ENCODE results near the gene RGS11. TPM values are rescaled to one million over a fixed set of nuclear protein-coding genes. Genes with fewer than 3 reads are reported as not detected.
"Not testable (repeated sequence)": the region's sequence is repeated elsewhere in the genome, so short reads cannot be mapped to it uniquely, and the experiment has no call there.

The RGS11 gene
- total RNA-seq, 1 donor from 2014 or later: 21.4 TPM

GRCh38 chr16:264440-264951, 11.2 kb downstream of the RGS11 start:
- no peak for DNase-seq (ENCODE audit: low spot score)

- DNase-seq (ENCODE audit: low spot score): no peak
Measured at GRCh38 chr16:263944-264343, 11.8 kb downstream of the RGS11 start.

- DNase-seq (ENCODE audit: low spot score): no peak
Measured at GRCh38 chr16:263182-263774, 12.5 kb downstream of the RGS11 start.

- no peak for DNase-seq (ENCODE audit: low spot score)
Measured at GRCh38 chr16:262121-262745, 13.5 kb downstream of the RGS11 start.

GRCh38 chr16:261031-261691, 14.6 kb downstream of the RGS11 start:
- DNase-seq (ENCODE audit: low spot score): no peak

- no peak for DNase-seq (ENCODE audit: low spot score)
Measured at GRCh38 chr16:260326-260725, 15.4 kb downstream of the RGS11 start.

GRCh38 chr16:259814-260253, 15.9 kb downstream of the RGS11 start:
- DNase-seq (ENCODE audit: low spot score): no peak

GRCh38 chr16:259226-259625, 16.5 kb downstream of the RGS11 start:
- DNase-seq (ENCODE audit: low spot score): no peak

GRCh38 chr16:258091-258490, 17.7 kb downstream of the RGS11 start:
- DNase-seq (ENCODE audit: low spot score): not testable (repeated sequence)

GRCh38 chr16:255183-255582, 20.6 kb downstream of the RGS11 start:
- no peak for DNase-seq (ENCODE audit: low spot score)

- no peak for DNase-seq (ENCODE audit: low spot score)
Measured at GRCh38 chr16:254461-254860, 21.3 kb downstream of the RGS11 start.

GRCh38 chr16:253833-254232, 21.9 kb downstream of the RGS11 start:
- no peak for DNase-seq (ENCODE audit: low spot score)

GRCh38 chr16:252366-253337, 23.1 kb downstream of the RGS11 start:
- no peak for DNase-seq (ENCODE audit: low spot score)

- no peak for DNase-seq (ENCODE audit: low spot score)
Measured at GRCh38 chr16:249431-249830, 26.3 kb downstream of the RGS11 start.

GRCh38 chr16:247027-247426, 28.7 kb downstream of the RGS11 start:
- DNase-seq (ENCODE audit: low spot score): no peak

GRCh38 chr16:245105-245504, 30.6 kb downstream of the RGS11 start:
- no peak for DNase-seq (ENCODE audit: low spot score)

- DNase-seq (ENCODE audit: low spot score): no peak
Measured at GRCh38 chr16:243348-243747, 32.4 kb downstream of the RGS11 start.

- DNase-seq (ENCODE audit: low spot score): no peak
Measured at GRCh38 chr16:242281-242680, 33.5 kb downstream of the RGS11 start.

- no peak for DNase-seq (ENCODE audit: low spot score)
Measured at GRCh38 chr16:240559-240958, 35.2 kb downstream of the RGS11 start.

GRCh38 chr16:239948-240277, 35.8 kb downstream of the RGS11 start:
- DNase-seq (ENCODE audit: low spot score): no peak

All from mesenteric fat pad (tissue), 1 donor.